ENCODE results near the gene LMF1.
"Not testable (repeated sequence)": the region's sequence is repeated elsewhere in the genome, so short reads cannot be mapped to it uniquely, and the experiment has no call there.

The LMF1 gene

DNA sequence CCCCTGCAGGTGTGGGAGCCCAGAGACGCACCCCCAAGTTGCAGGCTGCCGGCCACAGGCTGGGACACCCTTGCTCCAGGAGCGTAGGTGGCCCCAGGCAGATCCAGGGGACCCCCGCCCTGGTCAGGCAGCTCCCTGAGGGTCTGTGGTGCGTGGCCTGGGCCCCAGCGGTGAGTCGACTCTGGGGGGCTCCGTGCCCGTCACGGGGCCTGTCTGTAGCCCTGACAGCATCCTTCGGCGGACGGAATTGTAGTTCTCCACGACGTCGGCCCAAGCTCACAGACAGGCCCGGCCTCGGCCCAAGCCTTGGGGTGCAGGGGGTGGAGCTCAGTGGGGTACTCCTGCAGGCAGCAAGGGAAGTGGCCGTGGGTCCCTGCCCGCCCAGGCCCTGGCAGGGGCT is 82.9 kb downstream of the LMF1 start:
- H3K9me3 Mint-ChIP-seq = no peaks in the 10 kb centered on the region
- H3K4me3 Mint-ChIP-seq = no peak overlapping the region
- no peak overlapping the region for H3K27ac Mint-ChIP-seq
- DNase-seq (no peak), ATAC-seq (replicated peaks) (no peak)
- no peaks in the 10 kb centered on the region for H3K4me1 Mint-ChIP-seq (ENCODE audit: low read depth in 2 of 2)
- peaks cover 5% of the 10 kb centered on the region for H3K36me3 Mint-ChIP-seq (ENCODE audit: insufficient read depth)
- H3K27me3 Mint-ChIP-seq = no peaks in the 10 kb centered on the region

DNA sequence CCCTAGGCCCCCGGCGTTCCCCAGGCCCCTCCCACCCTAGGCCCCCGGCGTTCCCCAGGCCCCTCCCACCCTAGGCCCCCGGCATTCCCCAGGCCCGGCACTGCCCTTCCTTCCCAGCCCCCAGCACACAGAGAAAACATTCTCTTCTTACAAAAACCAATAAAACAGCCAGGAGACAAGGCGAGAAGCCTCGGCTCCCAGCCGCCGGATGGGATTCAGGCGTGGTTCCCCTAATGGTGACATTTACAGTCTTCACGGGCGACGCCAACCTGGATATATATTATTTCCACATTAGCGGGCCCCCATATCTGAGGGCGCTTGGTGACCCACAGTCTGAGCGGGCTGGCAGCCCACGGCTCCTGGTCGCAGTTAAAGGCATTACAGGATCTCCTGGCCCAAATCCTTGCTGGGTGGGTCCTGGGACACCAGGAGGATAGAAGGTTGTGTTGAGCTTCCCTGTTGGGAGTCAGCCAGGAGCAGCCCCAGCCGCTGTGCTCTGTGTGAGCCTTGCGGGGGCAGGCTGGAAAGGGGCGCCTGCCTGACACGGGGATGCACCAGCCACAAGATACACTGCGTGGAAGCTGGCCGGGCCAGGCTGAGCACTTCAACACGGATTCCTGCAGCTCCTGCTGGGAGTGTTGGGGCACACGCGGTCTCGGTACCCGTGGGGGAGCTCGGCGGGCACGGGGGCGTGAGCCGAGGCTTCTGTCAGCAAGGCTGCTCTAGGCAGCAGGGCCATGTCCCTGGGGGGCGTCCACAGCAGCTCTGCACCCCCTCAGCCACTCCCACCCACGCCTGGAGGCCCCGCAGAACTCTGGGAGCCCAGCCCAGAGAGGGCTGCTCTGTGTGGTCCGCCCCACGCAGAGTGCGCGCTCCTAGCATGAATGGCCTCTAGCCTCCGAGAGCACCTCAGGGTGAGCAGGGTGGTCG is 83.7 kb downstream of the LMF1 start:
- Mint-ChIP-seq H3K36me3 (ENCODE audit: insufficient read depth) (peaks cover 5% of the 10 kb centered on the region), H3K27me3 (no peaks in the 10 kb centered on the region)
- no peak for ATAC-seq (replicated peaks)

DNA sequence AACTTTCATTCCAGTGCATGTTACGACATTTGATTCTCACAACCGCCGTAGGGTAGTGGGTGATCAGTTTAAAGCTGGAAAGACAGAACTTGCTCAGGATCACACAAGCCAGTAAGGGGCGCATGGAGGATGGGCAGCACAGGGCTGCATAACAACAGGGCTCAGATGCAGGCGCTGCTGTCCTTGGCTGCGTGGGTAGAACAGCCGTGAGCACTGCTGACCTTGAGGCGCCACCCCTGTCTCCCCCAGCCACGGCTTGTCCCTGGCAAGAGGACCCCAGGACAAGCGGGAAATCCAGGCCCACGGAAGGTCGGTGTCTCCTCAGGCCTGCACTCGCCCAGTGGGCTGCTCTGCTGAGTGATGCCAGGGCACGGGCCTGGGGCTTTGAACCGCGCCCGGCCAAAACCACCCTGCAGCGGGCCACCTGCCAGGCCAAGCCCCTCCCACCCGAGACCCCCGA is 84.7 kb downstream of the LMF1 start:
- H3K36me3 Mint-ChIP-seq (ENCODE audit: insufficient read depth) = peaks cover 5% of the 10 kb centered on the region
- H3K9me3 Mint-ChIP-seq = no peaks in the 10 kb centered on the region
- H3K27ac Mint-ChIP-seq = no peak overlapping the region
- H3K4me1 Mint-ChIP-seq (ENCODE audit: low read depth in 2 of 2) = no peaks in the 10 kb centered on the region
- H3K4me3 Mint-ChIP-seq = no peak overlapping the region
- ATAC-seq (replicated peaks) = no peak
- H3K27me3 Mint-ChIP-seq = no peaks in the 10 kb centered on the region
- no peak for DNase-seq

More for the DNA sequence above, 83.7 kb downstream of the LMF1 start:
- H3K9me3 Mint-ChIP-seq = no peaks in the 10 kb centered on the region
- no peak overlapping the region for H3K27ac Mint-ChIP-seq
- no peaks in the 10 kb centered on the region for H3K4me1 Mint-ChIP-seq (ENCODE audit: low read depth in 2 of 2)
- no peak for DNase-seq
- H3K4me3 Mint-ChIP-seq = no peak overlapping the region

DNA sequence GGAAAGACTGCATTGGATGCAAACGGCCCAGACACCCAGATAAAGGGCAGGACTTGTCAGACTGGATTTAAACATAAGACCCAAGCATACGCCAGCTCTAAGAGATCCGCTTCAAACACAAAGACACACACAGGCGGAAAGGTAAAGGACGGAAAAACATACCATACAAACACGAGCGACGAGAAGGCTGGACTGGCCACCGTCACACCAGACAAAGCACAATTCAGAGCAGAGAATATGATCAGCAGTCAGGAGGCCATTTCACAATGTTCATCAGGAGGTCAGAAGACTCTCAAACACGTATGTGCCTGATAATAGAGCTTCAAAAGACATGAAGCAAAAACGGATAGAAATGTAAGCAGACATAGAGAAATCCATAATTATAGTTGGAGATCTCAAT is 85.4 kb downstream of the LMF1 start:
- Mint-ChIP-seq H3K4me3 (no peak overlapping the region), H3K9me3 (no peaks in the 10 kb centered on the region), H3K27ac (no peak overlapping the region), H3K27me3 (no peaks in the 10 kb centered on the region), H3K4me1 (ENCODE audit: low read depth in 2 of 2) (no peaks in the 10 kb centered on the region), H3K36me3 (ENCODE audit: insufficient read depth) (peaks cover 9% of the 10 kb centered on the region)
- ATAC-seq (replicated peaks) = no peak
- no peak for DNase-seq

DNA sequence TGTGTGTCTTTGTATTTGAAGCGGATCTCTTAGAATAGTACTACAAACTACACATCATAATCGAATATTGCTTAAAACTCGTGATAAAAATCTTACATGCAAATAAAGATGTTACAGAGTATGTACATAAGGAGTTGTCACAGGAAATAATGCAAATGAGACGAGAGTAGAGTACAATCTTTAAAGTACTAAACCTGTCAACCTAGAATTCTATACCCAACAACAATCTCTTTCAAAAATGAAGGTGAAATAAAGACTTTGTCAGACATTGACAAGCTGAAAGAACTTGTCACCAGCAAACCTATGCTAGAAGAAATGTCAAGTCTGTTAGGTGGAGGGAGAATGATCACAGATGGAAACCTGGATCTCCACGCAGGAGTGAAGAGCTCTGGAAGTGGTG is 86.6 kb downstream of the LMF1 start:
- no peak overlapping the region for H3K27ac Mint-ChIP-seq
- no peaks in the 10 kb centered on the region for H3K4me1 Mint-ChIP-seq (ENCODE audit: low read depth in 2 of 2)
- ATAC-seq (replicated peaks) = no peak
- H3K4me3 Mint-ChIP-seq = no peak overlapping the region
- H3K9me3 Mint-ChIP-seq = no peaks in the 10 kb centered on the region
- DNase-seq = no peak
- H3K27me3 Mint-ChIP-seq = no peaks in the 10 kb centered on the region
- H3K36me3 Mint-ChIP-seq (ENCODE audit: insufficient read depth) = peaks cover 7% of the 10 kb centered on the region

DNA sequence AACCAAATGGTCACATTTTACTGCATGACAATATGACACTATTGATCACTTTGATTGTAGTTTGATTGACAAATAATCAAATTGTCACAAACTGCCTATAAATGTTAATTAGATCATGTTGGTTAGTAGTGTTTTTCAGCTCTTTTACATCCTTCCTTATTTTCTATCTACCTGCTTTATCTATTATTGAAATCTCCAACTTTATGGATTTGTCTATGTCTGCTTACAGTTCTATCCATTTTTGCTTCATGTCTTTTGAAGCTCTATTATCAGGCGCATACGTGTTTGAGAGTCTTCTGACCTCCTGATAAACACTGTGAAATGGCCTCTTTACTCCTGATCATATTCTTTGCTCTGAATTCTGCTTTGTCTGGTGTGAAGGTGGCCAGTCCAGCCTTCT is 87.0 kb downstream of the LMF1 start:
- H3K9me3 Mint-ChIP-seq = no peaks in the 10 kb centered on the region
- DNase-seq = no peak
- no peak for ATAC-seq (replicated peaks)
- peaks cover 7% of the 10 kb centered on the region for H3K36me3 Mint-ChIP-seq (ENCODE audit: insufficient read depth)
- H3K4me3 Mint-ChIP-seq = no peak overlapping the region
- no peaks in the 10 kb centered on the region for H3K27me3 Mint-ChIP-seq
- H3K27ac Mint-ChIP-seq = no peak overlapping the region
- H3K4me1 Mint-ChIP-seq (ENCODE audit: low read depth in 2 of 2) = no peaks in the 10 kb centered on the region

DNA sequence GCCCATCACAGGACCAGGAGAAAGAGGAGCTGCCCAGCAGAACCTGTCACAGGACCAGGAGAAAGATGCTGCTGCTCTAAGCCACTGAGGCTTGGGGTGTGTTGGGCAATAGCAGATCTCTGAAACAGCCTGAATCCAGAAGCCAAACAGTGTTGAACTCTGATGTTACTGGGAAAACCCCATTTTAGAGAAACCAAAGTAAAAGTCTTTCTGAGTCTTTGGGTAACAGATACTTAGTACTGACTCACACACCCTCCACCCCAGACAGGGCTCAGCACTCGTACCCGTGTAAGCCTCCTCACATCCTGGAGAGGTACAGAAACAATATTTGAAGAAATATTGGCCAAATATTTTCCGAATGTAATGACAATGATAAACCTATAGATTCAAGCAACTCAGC is 87.4 kb downstream of the LMF1 start:
- Mint-ChIP-seq H3K36me3 (ENCODE audit: insufficient read depth) (peaks cover 7% of the 10 kb centered on the region), H3K27ac (no peak overlapping the region)

DNA sequence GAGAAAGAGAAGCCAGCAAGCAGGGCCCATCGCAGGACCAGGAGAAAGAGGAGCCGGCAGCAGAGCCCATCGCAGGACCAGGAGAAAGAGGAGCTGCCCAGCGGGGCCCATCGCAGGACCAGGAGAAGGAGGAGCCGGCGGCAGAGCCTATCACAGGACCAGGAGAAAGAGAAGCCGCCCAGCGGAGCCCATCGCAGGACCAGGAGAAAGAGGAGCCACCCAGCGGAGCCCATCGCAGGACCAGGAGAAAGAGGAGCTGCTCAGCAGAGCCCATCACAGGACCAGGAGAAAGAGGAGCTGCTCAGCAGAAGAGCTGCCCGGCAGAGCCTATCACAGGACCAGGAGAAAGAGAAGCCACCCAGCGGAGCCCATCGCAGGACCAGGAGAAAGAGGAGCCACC is 88.1 kb downstream of the LMF1 start:
- not testable (repeated sequence) for DNase-seq; H3K4me3 Mint-ChIP-seq; H3K4me1 Mint-ChIP-seq (ENCODE audit: low read depth in 2 of 2); H3K27ac Mint-ChIP-seq; H3K36me3 Mint-ChIP-seq (ENCODE audit: insufficient read depth); H3K9me3 Mint-ChIP-seq; ATAC-seq (replicated peaks); H3K27me3 Mint-ChIP-seq

More for the DNA sequence above, 87.4 kb downstream of the LMF1 start:
- no peaks in the 10 kb centered on the region for H3K9me3 Mint-ChIP-seq
- no peaks in the 10 kb centered on the region for H3K4me1 Mint-ChIP-seq (ENCODE audit: low read depth in 2 of 2)
- no peak overlapping the region for H3K4me3 Mint-ChIP-seq
- DNase-seq (no peak), ATAC-seq (replicated peaks) (no peak)
- H3K27me3 Mint-ChIP-seq = no peaks in the 10 kb centered on the region

DNA sequence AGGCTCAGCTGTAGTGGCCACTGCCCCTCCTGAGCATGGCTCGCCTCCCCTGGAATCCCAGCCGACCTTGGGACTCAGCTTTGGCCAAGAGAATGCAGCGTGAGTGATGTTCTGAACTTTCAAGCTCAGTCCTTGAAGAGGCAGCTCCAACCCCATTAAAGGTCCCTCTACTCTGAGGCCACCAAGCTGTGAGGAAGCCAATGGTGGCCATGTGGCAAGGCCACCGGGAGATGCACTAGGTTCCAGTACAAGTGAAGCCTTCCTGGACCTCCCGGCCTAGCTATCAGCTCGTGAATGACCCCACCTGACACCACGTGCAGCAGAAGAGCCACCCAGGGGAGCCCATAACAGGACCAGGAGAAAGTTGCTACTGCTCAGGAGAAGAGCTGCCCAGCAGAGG is 88.5 kb downstream of the LMF1 start:
- no peak overlapping the region for H3K27ac Mint-ChIP-seq

DNA sequence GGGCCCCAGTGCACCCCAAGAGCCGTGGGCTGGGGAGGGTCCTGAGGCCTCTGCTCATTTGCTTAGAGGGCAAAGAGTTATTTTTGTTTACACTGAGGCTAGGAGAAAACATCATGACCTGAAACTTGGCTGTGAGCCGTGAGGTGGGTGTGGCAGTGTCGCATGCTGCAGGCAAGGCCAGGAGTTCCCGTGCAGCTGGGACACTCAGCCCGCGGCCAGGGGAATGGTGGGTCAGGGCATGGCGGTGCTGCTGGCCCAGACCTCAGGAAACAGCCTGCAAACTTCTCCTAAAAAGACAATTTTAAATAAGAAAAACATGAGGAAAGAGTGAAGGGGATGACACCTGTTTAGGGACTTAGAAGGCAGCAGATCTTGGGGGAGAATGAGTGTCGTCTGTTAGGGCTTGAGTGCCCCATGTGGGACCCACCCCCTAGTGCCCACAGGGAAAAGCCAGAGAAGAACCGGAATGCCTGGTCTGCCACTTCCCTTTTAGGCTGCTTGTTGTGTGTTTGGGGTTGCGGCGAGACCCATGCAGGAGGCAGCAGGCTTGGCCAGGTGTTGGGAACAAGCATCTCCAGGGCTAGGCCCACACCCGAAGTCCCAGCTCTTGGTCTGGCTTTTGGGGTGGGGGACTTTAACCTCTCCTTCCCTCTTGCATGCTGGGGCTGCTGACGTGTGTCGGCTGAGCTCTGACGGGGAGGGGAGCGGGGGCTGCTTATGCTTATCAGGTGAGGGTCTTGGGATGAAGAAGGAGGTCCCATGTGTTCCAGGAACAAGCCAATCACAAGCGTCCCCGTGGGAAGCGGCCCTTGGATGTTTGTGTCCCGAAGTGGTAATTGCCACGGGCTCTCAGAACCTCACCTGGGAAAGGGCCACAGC is 89.3 kb downstream of the LMF1 start:
- Mint-ChIP-seq H3K4me3 (no peak overlapping the region), H3K27ac (no peak overlapping the region), H3K4me1 (ENCODE audit: low read depth in 2 of 2) (peaks cover 0 to 2% of the 10 kb centered on the region in 2 donors)

More for the DNA sequence above, 88.5 kb downstream of the LMF1 start:
- peaks cover 7% of the 10 kb centered on the region for H3K36me3 Mint-ChIP-seq (ENCODE audit: insufficient read depth)
- H3K4me3 Mint-ChIP-seq = no peak overlapping the region
- no peak for DNase-seq
- ATAC-seq (replicated peaks) = no peak
- H3K9me3 Mint-ChIP-seq = no peaks in the 10 kb centered on the region
- H3K4me1 Mint-ChIP-seq (ENCODE audit: low read depth in 2 of 2) = peaks cover 0 to 2% of the 10 kb centered on the region in 2 donors
- no peaks in the 10 kb centered on the region for H3K27me3 Mint-ChIP-seq

DNA sequence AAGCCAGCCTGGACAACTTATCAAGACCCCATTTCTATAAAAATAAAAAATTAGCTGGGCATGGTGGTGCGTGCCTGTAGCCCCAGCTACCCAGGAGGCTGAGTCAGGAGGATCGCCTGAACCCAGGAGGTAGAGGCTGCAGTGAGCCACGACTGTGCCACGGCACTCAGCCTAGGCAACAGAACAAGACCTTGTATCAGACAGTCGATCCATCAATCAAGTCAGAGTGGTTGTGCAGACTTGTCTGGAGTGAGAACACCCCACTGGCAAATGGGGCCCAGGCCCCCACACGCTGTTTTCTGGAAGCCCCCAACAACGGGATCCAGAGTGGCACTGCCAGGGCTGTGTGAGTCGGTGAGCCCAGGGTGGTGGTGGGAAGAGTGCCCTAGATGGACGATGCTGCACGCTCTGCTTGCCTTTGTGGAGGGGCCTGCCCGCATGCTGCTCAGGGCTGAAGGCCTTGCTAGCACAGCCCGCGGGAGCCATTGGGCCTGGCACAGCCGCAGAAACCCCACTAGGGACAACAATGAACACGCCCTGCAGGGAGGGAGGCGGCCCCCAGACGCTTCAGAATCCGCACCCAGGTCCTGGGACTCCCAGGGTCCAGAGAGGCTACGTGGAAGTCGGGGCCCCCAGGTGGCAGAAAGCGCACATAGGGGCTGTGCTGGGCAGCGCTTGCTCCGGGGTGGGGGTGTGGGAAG is 90.2 kb downstream of the LMF1 start:
- Mint-ChIP-seq H3K4me1 (ENCODE audit: low read depth in 2 of 2) (peaks cover 0 to 2% of the 10 kb centered on the region in 2 donors), H3K36me3 (ENCODE audit: insufficient read depth) (peaks cover 7% of the 10 kb centered on the region), H3K27ac (no peak overlapping the region), H3K9me3 (no peaks in the 10 kb centered on the region), H3K27me3 (no peaks in the 10 kb centered on the region), H3K4me3 (no peak overlapping the region)
- ATAC-seq (replicated peaks) = no peak
- no peak for DNase-seq

More for the DNA sequence above, 89.3 kb downstream of the LMF1 start:
- H3K36me3 Mint-ChIP-seq (ENCODE audit: insufficient read depth) = peaks cover 7% of the 10 kb centered on the region
- no peaks in the 10 kb centered on the region for H3K27me3 Mint-ChIP-seq
- no peak for DNase-seq
- ATAC-seq (replicated peaks) = no peak
- H3K9me3 Mint-ChIP-seq = no peaks in the 10 kb centered on the region

DNA sequence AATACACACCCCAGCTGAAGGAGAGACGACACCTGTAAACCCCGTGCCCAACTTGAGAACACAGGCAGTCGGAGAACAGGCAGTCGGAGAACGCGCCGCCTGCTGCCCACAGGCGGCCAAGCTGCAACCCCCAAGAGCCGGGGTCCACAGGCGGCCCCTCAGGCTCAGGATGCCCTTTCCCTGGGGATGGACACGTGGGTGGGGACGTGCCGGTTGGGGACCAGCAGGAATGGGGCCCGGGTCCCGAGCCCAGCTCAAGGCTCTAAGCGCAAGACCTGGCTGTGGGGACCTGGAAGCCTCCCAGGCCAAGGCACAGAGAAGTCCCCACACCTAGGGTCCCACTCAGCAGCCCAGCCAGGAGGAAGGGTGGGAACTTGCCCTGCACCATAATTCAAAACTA is 90.8 kb downstream of the LMF1 start:
- H3K27ac Mint-ChIP-seq = no peak overlapping the region
- H3K27me3 Mint-ChIP-seq = no peaks in the 10 kb centered on the region
- no peaks in the 10 kb centered on the region for H3K9me3 Mint-ChIP-seq
- H3K36me3 Mint-ChIP-seq (ENCODE audit: insufficient read depth) = peaks cover 7% of the 10 kb centered on the region
- ATAC-seq (replicated peaks) (no peak), DNase-seq (no peak)
- H3K4me1 Mint-ChIP-seq (ENCODE audit: low read depth in 2 of 2) = peaks cover 0 to 2% of the 10 kb centered on the region in 2 donors
- no peak overlapping the region for H3K4me3 Mint-ChIP-seq

DNA sequence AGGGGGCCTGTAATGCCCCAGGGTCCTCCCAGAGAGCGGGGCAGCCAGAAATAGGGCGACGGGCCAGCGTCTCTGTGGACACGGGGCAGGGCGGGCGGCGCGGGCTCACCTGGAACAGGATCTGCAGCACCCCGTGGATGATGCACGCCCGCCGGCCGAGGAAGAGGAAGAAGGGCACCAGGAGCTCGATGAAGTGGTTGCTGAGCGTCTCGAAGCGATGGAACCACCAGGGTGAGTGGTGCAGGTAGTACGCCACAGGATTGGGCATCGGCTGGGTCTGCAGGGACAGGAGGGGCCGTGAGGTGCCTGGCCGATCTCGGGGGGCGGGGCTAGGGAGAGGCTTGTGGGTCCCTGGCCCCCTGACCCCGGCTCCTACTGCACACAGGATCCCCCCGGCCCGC is 91.3 kb downstream of the LMF1 start:
- Mint-ChIP-seq H3K4me3 (no peak overlapping the region), H3K9me3 (no peaks in the 10 kb centered on the region)
- no peak for ATAC-seq (replicated peaks)

More for the DNA sequence above, 91.3 kb downstream of the LMF1 start:
- peaks cover 7% of the 10 kb centered on the region for H3K36me3 Mint-ChIP-seq (ENCODE audit: insufficient read depth)
- H3K4me1 Mint-ChIP-seq (ENCODE audit: low read depth in 2 of 2) = peaks cover 0 to 2% of the 10 kb centered on the region in 2 donors
- DNase-seq = no peak
- no peak overlapping the region for H3K27ac Mint-ChIP-seq
- H3K27me3 Mint-ChIP-seq = no peaks in the 10 kb centered on the region

All from effector memory CD8-positive, alpha-beta T cell (primary cell).